Measurements from ENCODE around the gene KDELR3. TPM values are rescaled to one million over a fixed set of nuclear protein-coding genes. Genes with fewer than 3 reads are reported as not detected.

Gene KDELR3
- total RNA-seq, 1 experiment from 2014 or later: 7.3 TPM

GRCh38 chr22:38501797-38502672 lies 34.1 kb downstream of the KDELR3 start:
- WGBS (ENCODE audit: extremely low coverage, insufficient read length, low lambda C conversion rate): no CpG with 5 or more reads among the region's 10 CpGs
- H3K4me1 Mint-ChIP-seq: peaks cover 30 to 33% of the 10 kb centered on the region in 2 experiments
- Histone ChIP-seq H3K27ac (ENCODE audit: insufficient read length, low read depth, low read length) (no peak overlapping the region), H3K4me2 (ENCODE audit: insufficient read depth, insufficient read length, low read length) (no peak overlapping the region), H3K79me2 (ENCODE audit: insufficient read depth, low read length) (peaks cover 37% of the 10 kb centered on the region; the same call in 1 of the 2 replicates), H2BK20ac (ENCODE audit: low read depth, low read length, poor library complexity, severe bottlenecking) (no peak overlapping the region), H3K14ac (ENCODE audit: insufficient read depth, low read length) (no peak overlapping the region), H4K20me1 (ENCODE audit: control insufficient read depth, insufficient read depth, insufficient read length) (no peaks in the 10 kb centered on the region), H3T11ph (ENCODE audit: low read length) (no peak overlapping the region), H4K5ac (ENCODE audit: insufficient read length, low read depth, low read length) (no peak overlapping the region), H3K79me1 (ENCODE audit: insufficient read depth, low read depth, low read length, poor library complexity, severe bottlenecking) (peaks cover 7% of the 10 kb centered on the region), H2BK5ac (ENCODE audit: insufficient read length, low read length) (no peak overlapping the region), H2AK5ac (ENCODE audit: insufficient read length, low read length) (no peak overlapping the region), H3K27me3 (ENCODE audit: insufficient read depth, low read length) (no peaks in the 10 kb centered on the region), H3K4me1 (ENCODE audit: insufficient read depth, low read length) (no peaks in the 10 kb centered on the region; the same call in 1 of the 2 replicates), H3K23ac (ENCODE audit: insufficient read length, low read depth, low read length) (no peak overlapping the region), H3K9me3 (ENCODE audit: control insufficient read depth, low read depth, low read length) (no peaks in the 10 kb centered on the region), H4K91ac (ENCODE audit: insufficient read length, low read depth, low read length) (no peak overlapping the region), H2BK15ac (ENCODE audit: low read depth, low read length) (no peak overlapping the region), H2BK12ac (ENCODE audit: insufficient read length, low read depth, low read length) (no peak overlapping the region), H2BK120ac (ENCODE audit: low read depth, low read length, poor library complexity, severe bottlenecking) (no peak overlapping the region), H3K9ac (ENCODE audit: extremely low read depth, insufficient read length, low read length) (no peak overlapping the region), H3K18ac (ENCODE audit: insufficient read length, low read depth, low read length) (no peak overlapping the region), H3K56ac (ENCODE audit: insufficient read length, low read depth, low read length) (no peak overlapping the region), H3K23me2 (ENCODE audit: insufficient read length, low read depth, low read length, poor library complexity, severe bottlenecking) (peaks cover 7% of the 10 kb centered on the region), H2AFZ (ENCODE audit: low read length) (no peak overlapping the region), H4K8ac (replicated peaks; ENCODE audit: insufficient read length, low read depth, low read length) (no peak overlapping the region), H3K4ac (ENCODE audit: low read depth, low read length) (no peak overlapping the region)
- peaks cover 0 to 8% of the 10 kb centered on the region in 2 experiments; a peak in 3 of 5 replicates for H3K9me3 Mint-ChIP-seq
- H3K4me3 Mint-ChIP-seq: peak overlapping the region in 1 of 2 experiments; percentile 97; a peak in 2 of 5 replicates
- peaks cover 59 to 85% (median 80%) of the 10 kb centered on the region in 3 experiments for H3K36me3 Mint-ChIP-seq (ENCODE audit: insufficient read depth in 1 of 3, low read depth in 3 of 3)
- no peaks in the 10 kb centered on the region; the same call in 1 of the 2 replicates for H3K27me3 Mint-ChIP-seq (ENCODE audit: low read depth)
- no peak for DNase-seq
- TF ChIP-seq, protein P1, sequence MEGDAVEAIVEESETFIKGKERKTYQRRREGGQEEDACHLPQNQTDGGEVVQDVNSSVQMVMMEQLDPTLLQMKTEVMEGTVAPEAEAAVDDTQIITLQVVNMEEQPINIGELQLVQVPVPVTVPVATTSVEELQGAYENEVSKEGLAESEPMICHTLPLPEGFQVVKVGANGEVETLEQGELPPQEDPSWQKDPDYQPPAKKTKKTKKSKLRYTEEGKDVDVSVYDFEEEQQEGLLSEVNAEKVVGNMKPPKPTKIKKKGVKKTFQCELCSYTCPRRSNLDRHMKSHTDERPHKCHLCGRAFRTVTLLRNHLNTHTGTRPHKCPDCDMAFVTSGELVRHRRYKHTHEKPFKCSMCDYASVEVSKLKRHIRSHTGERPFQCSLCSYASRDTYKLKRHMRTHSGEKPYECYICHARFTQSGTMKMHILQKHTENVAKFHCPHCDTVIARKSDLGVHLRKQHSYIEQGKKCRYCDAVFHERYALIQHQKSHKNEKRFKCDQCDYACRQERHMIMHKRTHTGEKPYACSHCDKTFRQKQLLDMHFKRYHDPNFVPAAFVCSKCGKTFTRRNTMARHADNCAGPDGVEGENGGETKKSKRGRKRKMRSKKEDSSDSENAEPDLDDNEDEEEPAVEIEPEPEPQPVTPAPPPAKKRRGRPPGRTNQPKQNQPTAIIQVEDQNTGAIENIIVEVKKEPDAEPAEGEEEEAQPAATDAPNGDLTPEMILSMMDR (conservative IDR thresholded peaks at IDR 0.05): no peak
- H3K27ac Mint-ChIP-seq: peak overlapping the region in 1 of 3 experiments; percentile 79; a peak in 3 of 7 replicates

Data from H9 (cell line).